IgD-negative memory B cell (primary cell): ENCODE measurements around the gene ZNF593. TPM values are rescaled to one million over a fixed set of nuclear protein-coding genes. Genes with fewer than 3 reads are reported as not detected.

Experiments used
- H3K27ac Mint-ChIP-seq, 3 donors: one replicate each; pipeline ENCODE4 v1.8.0; 2020 to 2022; ENCODE audit warnings: mild to moderate bottlenecking in 3 of 3, mixed read lengths in 3 of 3, moderate library complexity in 1 of 3
- H3K27me3 Mint-ChIP-seq: one replicate; pipeline ENCODE4 v1.8.0; 2021; ENCODE audit warnings: mixed read lengths
- H3K36me3 Mint-ChIP-seq: one replicate; pipeline ENCODE4 v1.8.0; 2020; ENCODE audit warnings: mild to moderate bottlenecking, mixed read lengths
- H3K4me1 Mint-ChIP-seq, 3 donors: one replicate each; pipeline ENCODE4 v1.8.0; 2020 to 2022; ENCODE audit warnings: mixed read lengths in 3 of 3, mild to moderate bottlenecking in 1 of 3
- H3K4me3 Mint-ChIP-seq, 4 donors: one replicate each; pipeline ENCODE4 v1.8.0; 2020 to 2022; ENCODE audit warnings: mild to moderate bottlenecking in 4 of 4, mixed read lengths in 4 of 4, moderate library complexity in 3 of 4
- H3K9me3 Mint-ChIP-seq, 3 donors: one replicate each; pipeline ENCODE4 v1.8.0; 2020 to 2021; ENCODE audit warnings: mixed read lengths in 3 of 3, mild to moderate bottlenecking in 1 of 3
- polyA plus RNA-seq: library from polyadenylated mRNA; unstranded; fragments of 300-500 nt; fragmentation: Illumina TruSeq; gene quantifications from one replicate; pipeline ENCODE4 v1.2.3, GENCODE V29; 2021

ZNF593 gene
- polyA plus RNA-seq, 1 donor from 2014 or later: 43.7 TPM

DNA sequence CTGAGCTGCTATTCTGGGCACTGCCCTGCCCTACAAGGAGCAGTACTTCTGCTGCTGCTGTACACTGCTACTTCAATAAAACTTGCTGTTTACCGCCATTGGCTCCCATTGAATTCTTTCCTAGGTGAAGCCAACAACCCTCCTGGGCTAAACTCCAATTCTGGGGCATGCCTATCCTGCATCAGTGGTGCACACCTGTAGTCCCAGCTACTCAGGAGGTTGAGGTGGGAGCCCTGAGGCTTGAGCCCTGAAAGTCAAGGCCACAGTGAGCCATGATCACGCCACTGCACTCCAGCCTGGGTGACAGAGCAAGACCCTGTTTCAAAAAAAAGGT lies 36.9 kb upstream of the ZNF593 start:
- Mint-ChIP-seq H3K4me1 (peaks cover 0 to 2% (median 0%) of the 10 kb centered on the region in 3 donors), H3K36me3 (no peaks in the 10 kb centered on the region), H3K4me3 (no peak overlapping the region), H3K27me3 (peaks cover 5% of the 10 kb centered on the region), H3K27ac (peak overlapping the region in 1 of 3 donors; percentile 57), H3K9me3 (peaks cover 0 to 3% (median 0%) of the 10 kb centered on the region in 3 donors)

DNA sequence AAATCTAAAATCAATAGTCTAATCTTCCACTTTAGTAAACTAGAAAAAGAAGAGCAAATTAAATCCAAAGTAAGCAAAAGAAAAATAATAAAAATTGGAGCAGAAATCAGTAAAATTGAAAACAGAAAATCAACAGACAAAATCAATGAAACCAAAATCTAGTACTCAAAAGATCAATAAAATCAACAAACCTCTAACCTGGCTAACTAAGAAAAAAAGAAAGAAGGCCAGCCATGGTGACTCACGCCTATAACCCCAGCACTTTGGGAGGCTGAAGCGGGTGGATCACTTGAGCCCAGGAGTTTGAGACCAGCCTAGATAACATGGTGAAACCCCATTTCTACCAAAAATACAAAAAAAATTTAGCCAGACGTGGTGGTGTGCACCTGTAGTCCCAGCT lies 35.2 kb upstream of the ZNF593 start:
- Mint-ChIP-seq H3K4me3 (no peak overlapping the region), H3K9me3 (peaks cover 0 to 3% (median 0%) of the 10 kb centered on the region in 3 donors), H3K27ac (no peak overlapping the region), H3K27me3 (peaks cover 3% of the 10 kb centered on the region), H3K36me3 (no peaks in the 10 kb centered on the region), H3K4me1 (peaks cover 0 to 2% (median 0%) of the 10 kb centered on the region in 3 donors)

DNA sequence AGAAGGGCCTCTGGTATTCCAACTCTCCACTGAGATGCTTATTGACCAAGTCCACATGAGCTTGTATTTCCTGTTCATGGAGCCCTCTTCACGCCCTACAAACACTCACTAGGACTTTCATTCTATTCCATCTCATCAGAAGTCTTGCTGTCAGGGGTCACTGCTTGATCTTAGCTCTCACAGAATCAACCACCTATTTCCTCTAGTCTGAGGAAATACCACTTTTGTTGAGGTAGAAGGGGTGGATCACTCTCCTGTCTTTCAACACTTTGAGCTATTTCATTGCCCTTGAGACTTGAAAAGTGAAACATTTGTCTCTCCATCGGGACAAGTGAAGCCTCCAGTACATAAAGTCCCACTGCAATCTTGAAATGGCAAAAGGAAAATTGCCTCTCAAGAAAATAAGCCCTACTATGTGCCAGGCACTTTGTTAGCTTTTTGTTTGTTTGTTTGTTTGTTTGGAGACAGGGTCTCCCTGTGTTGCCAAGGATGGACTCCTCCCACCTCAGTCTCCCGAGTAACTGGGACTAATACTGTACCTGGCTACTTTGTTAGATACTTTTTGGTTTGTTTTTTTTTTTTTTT lies 30.6 kb upstream of the ZNF593 start:
- H3K27me3 Mint-ChIP-seq: no peaks in the 10 kb centered on the region
- H3K9me3 Mint-ChIP-seq: no peaks in the 10 kb centered on the region
- H3K36me3 Mint-ChIP-seq: no peaks in the 10 kb centered on the region
- no peaks in the 10 kb centered on the region for H3K4me1 Mint-ChIP-seq
- H3K4me3 Mint-ChIP-seq: no peak overlapping the region
- no peak overlapping the region for H3K27ac Mint-ChIP-seq

DNA sequence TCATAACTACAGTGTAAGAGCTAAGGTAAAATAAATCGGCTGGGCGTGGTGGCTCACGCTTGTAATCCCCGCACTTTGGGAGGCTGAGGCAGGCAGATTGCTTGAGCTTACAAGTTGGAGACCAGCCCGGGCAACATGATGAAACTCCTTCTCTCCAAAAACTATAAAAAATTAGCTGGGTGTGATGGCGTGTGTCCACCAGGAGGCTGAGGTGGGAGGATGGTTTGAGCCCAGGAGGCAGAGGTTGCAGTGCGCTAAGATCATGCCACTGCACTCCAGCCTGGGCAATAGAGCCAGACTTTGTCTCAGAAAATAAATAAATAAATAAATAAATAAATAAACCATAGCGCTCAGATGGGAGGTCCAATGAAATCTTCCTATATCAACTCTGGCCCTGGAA lies 27.5 kb upstream of the ZNF593 start:
- Mint-ChIP-seq H3K9me3 (no peaks in the 10 kb centered on the region), H3K27ac (no peak overlapping the region), H3K36me3 (no peaks in the 10 kb centered on the region), H3K27me3 (peaks cover 8% of the 10 kb centered on the region), H3K4me3 (no peak overlapping the region), H3K4me1 (peaks cover 2 to 5% (median 3%) of the 10 kb centered on the region in 3 donors)

DNA sequence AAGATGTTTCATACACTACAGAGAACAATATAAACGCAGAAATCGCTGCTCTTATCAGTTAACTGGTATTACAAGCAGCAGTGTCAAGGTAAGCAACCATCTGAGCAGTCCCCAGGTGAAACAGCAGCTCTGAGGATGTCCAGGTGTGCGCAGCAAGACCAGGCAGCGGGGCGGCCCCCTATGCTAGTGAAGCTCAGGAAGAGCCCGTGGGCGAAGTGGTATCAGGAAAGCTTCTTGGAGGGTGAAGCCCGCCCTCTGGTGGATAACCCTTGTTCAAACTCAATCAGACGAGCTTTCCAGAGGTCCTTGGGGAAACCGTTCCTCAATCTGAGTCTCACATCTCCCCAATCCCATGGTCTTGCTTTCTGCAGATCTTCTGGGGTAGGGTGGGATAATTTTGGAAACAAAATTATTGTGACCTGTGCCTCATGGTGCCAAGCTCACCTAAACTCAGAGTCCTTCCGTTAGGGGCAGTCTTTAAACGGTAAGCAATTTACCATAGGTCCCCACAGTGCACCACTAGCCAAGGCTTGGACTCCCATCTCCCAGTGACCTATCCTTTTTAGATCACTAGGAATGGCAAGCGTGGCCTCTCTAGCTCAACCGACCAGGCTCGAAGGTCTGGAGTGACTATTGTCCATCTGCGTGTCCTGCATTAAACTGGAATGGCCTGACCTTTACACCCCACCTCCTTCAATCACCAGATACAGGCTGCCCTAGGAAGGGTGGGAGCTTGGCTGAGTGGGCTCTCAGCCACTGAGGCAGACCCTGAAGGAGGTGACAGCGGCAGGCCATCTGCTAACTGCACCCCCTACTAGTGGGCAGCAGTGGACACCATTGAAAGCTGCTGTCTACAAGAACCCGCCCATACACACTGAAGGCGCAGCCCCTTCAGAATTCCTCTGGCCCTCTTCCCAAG lies 24.4 kb upstream of the ZNF593 start:
- H3K4me1 Mint-ChIP-seq: peaks cover 2 to 5% (median 3%) of the 10 kb centered on the region in 3 donors
- peaks cover 20% of the 10 kb centered on the region for H3K27me3 Mint-ChIP-seq
- H3K36me3 Mint-ChIP-seq: no peaks in the 10 kb centered on the region
- no peaks in the 10 kb centered on the region for H3K9me3 Mint-ChIP-seq
- H3K27ac Mint-ChIP-seq: no peak overlapping the region
- H3K4me3 Mint-ChIP-seq: peak overlapping the region in 1 of 4 donors; percentile 58

DNA sequence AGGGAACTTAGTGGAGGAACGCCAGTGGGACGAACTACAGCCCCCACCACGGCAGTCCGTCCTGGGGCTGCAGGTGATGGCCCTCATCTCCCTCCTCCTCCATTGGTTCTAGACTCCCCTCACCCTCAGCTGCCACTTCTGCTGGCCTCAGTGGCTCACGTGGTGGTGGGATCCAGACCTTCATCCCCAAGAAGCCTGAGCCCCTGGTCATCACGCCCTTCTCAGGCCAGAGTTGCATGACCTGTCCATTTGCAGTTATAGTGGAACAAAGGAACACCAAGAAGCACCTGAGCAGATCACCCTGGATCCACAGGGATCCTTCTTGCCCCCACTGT lies 23.8 kb upstream of the ZNF593 start:
- no peaks in the 10 kb centered on the region for H3K9me3 Mint-ChIP-seq
- H3K4me1 Mint-ChIP-seq: peaks cover 2 to 5% (median 3%) of the 10 kb centered on the region in 3 donors
- no peak overlapping the region for H3K4me3 Mint-ChIP-seq
- peaks cover 20% of the 10 kb centered on the region for H3K27me3 Mint-ChIP-seq
- no peaks in the 10 kb centered on the region for H3K36me3 Mint-ChIP-seq
- H3K27ac Mint-ChIP-seq: no peak overlapping the region

DNA sequence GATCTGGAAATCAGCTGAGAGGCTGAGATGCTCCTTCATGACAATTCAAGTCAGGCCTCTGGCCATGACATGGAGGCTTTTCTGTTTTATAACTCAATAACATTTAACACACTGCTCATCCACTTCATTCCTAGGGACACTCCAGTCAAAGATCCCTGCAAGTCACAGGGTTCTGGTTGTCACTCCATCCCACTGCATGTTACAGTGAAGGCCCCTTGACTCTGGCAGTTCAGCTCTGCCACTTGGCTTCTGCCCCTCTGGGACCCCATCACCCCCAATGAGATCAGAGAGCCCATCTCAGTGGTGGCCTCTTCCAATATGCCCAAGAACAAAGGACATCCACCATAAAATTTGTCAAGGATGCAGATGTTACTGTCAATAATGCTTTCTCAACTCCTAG lies 20.8 kb upstream of the ZNF593 start:
- Mint-ChIP-seq H3K9me3 (no peaks in the 10 kb centered on the region), H3K4me1 (peaks cover 2 to 5% (median 3%) of the 10 kb centered on the region in 3 donors), H3K4me3 (no peak overlapping the region), H3K36me3 (no peaks in the 10 kb centered on the region), H3K27me3 (peaks cover 21% of the 10 kb centered on the region), H3K27ac (no peak overlapping the region)

DNA sequence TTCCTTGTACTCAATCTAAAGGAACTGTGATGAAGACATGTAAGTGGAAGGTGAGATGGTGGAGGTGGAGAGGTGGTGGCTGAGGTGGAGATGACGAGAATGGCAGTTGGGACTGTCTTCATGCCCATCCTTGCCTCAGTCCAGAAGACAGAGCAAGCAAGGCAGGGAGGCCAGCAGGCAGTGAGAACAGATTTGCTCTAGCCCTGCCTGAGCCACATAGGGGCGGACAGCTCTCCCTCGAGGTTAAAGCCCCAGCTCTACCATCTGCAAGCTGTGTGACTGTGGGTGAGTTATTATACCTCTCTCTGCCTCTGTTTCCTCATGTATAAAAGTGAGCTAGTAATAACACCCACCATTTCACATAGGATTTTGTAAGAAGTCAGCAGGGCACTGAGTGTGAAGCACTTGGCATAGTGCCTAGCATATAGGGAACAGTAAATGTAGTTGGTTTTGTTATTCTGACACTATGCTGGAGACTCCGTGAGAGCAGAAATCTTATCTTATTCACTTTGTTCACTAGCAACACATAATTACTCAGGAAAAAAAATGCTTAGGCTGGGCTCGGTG lies 15.7 kb upstream of the ZNF593 start:
- H3K9me3 Mint-ChIP-seq: no peaks in the 10 kb centered on the region
- peak overlapping the region in 1 of 3 donors; percentile 59 for H3K27ac Mint-ChIP-seq
- peak overlapping the region in 1 of 4 donors; percentile 10 for H3K4me3 Mint-ChIP-seq
- H3K4me1 Mint-ChIP-seq: no peaks in the 10 kb centered on the region
- peaks cover 29% of the 10 kb centered on the region for H3K27me3 Mint-ChIP-seq
- H3K36me3 Mint-ChIP-seq: peaks cover 2% of the 10 kb centered on the region

DNA sequence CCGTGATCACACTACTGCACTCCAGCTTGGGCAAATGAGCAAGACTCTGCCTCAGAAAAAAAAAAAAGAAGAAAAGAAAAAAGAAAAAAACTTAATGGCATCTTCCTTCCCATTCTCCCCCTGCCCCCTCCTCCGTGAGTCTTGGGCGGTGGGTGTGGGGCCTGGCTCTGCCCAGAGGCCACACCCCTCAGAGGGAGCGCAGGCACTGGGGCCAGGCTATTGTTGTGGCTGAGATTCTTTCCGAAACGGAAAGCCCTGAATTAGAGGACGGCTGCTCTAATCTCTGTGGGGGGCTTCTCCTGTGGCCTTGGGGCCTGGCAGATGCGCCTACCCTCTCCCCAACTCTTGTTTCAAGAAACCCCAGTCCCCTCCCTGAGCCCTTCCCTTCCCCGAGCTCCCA lies 15.0 kb upstream of the ZNF593 start:
- H3K9me3 Mint-ChIP-seq: no peaks in the 10 kb centered on the region
- H3K4me3 Mint-ChIP-seq: no peak overlapping the region
- no peak overlapping the region for H3K27ac Mint-ChIP-seq
- no peaks in the 10 kb centered on the region for H3K4me1 Mint-ChIP-seq
- H3K27me3 Mint-ChIP-seq: peaks cover 30% of the 10 kb centered on the region
- peaks cover 2% of the 10 kb centered on the region for H3K36me3 Mint-ChIP-seq

DNA sequence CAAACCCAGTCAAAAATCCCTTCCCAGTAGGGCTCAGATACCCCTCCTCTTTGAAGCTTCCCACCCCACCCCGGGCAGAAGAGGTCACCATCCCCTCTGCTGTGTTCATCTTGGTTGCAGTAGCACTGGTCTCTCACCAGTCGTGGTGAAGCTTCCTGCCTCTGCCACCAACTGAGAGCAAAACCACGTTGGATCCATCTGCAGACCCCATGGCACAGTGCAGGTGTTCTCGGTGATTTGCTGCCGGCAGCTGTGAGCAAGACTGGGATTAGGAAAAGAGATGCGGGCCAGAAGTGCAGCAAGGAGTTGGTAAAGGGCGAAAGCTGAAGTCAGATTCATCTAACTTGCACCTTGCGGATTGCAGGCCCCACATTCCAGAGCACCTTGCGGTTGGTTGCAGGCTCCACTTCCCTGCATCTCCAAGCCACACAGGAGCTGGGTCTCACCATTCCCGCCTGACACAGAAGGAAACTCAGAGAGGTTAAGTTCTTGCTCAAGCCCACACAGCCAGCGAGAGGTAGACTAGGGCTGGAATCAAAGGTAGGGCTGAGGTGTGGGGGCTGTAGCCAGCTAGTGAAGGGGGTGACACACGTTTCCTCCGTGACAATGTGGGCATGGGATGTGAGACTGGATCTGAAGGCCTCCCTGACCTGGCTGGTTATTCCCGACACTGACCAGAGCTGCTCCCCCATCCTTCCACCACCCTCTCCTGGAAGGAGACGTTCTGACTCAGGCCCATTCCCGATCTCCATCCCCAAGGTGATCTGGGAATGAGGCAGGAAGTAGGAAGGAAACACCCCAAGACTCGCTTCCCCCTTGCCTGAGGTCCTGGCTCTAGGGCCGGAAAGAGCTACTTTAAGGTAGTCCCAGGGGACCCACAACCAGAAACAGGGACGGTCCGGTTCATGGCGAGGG lies 14.1 kb upstream of the ZNF593 start:
- peak overlapping the region in 1 of 4 donors; percentile 58 for H3K4me3 Mint-ChIP-seq
- peaks cover 2% of the 10 kb centered on the region for H3K36me3 Mint-ChIP-seq
- H3K27me3 Mint-ChIP-seq: peaks cover 33% of the 10 kb centered on the region
- H3K4me1 Mint-ChIP-seq: no peaks in the 10 kb centered on the region
- no peaks in the 10 kb centered on the region for H3K9me3 Mint-ChIP-seq
- no peak overlapping the region for H3K27ac Mint-ChIP-seq

DNA sequence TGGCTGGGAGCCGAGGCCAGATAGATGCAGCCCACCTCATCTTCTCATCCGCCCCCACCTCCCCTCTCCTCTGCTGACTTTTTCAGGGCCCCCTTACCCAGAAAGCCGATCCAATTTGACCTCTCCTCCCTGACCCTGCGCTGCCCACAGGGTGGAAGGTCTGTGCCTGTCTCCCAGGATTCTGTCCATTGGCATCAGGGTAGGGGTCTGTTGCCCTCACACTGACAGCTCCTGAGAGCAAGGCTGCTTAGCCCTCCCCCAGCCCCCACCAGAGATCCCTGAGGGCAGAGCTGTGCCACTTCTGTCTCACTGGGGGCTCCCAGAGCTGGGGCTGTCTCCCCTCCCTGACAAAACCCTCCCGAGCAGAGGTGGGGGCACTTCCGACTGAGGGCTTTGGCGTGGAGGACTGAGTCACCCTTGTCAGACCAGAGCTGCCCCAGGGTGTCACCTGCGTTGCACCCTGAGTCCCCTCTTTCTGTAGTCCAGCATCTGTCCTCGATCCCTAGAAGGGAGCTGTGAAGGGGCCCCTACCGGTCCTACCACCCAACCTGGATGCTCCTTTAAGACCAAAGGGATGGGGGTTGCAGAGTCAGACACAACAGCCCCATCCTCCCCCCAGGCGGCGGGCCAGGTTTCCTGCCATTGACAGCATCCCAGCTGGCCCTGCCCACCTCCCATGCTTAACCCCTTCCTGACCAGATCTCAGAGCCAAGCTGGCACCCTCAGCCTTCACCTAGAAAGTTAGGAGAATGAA lies 13.2 kb upstream of the ZNF593 start:
- Mint-ChIP-seq H3K4me3 (no peak overlapping the region), H3K27ac (no peak overlapping the region), H3K27me3 (peaks cover 35% of the 10 kb centered on the region), H3K4me1 (no peaks in the 10 kb centered on the region), H3K9me3 (no peaks in the 10 kb centered on the region), H3K36me3 (peaks cover 2% of the 10 kb centered on the region)

DNA sequence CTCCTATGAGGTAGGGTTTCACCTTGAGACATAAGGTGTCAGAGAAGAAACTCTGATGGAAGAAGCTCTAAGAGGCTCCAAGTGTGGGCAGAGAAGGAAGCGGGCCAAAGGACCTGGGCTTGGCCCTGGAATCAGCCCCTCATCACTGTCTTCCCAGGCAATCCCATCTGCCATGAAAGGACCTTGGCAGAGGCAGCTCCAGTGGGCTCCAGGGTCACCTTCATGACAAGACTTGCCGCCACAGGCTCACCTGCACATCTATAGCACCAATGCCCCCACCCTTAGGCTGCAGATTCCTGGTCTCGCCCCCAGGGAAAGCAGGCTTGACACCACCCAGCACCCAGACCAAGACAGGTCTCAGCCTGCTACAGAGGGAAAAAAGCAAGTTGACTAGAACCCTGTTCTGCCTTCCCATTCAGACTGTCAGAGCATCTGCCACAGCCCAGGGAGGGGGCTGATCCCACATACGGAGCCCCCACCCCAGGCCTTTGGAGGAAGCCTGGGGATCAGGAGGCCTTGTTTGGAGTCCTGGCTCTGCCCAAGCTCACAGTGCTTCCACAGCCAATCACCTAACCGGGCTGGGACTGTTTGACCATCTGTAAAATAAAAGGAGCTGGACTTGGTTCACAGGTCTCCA lies 11.3 kb upstream of the ZNF593 start:
- H3K9me3 Mint-ChIP-seq: no peaks in the 10 kb centered on the region
- H3K4me3 Mint-ChIP-seq: no peak overlapping the region
- H3K27ac Mint-ChIP-seq: peak overlapping the region in 1 of 3 donors; percentile 23
- H3K4me1 Mint-ChIP-seq: peaks cover 0 to 3% (median 2%) of the 10 kb centered on the region in 3 donors
- H3K36me3 Mint-ChIP-seq: peaks cover 2% of the 10 kb centered on the region
- H3K27me3 Mint-ChIP-seq: peaks cover 38% of the 10 kb centered on the region

DNA sequence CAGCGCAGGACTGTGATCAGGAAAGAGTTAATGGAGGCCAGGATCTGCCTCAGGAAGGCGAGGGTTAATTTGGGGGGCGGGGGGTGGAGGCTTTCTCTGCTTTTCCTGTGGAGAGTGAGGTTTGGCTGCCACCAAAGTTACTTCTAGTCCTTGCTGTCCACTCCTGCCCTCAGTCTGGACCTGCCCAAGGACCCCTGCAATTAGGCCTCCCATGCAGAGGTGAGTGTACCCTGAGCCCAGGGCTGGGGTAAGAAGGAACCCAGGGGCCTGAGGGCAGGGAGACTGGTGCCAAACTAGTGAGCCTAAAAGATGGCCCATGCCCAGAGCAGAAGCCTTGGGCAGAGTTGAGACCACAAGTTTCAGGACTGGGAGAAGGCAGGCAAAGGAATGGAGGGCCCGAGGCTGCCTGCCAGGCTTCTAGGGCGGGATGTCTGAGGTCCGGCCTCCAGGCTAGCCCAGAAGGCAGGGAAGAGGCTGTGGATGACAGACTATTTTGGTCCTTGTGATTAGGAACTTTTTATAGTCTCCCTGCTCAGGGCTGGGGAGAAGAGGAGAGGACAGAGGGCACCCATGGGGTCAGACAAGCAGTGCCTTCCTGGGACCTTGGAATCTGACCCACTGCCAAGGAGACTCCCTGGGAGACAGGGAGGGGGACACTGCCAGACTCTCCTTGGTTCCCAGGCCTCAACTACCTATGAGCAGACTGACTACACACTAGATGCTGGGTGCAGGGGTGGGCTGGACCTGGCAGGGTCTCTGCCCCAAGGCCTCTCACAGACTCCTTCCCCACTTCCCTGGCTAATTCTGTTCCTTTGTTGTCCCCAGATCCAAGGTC lies 10.6 kb upstream of the ZNF593 start, which contains the start of gene FAM110D:
Gene FAM110D, plus strand, starts transcription at position 172 of the 835 bp plus-strand sequence. CDS start 2,213 bp downstream, outside the sequence.
- Mint-ChIP-seq H3K27me3 (peaks cover 38% of the 10 kb centered on the region), H3K4me1 (peaks cover 0 to 5% (median 3%) of the 10 kb centered on the region in 3 donors), H3K9me3 (no peaks in the 10 kb centered on the region), H3K27ac (peak within 1 kb of the TSS in 2 of 3 donors; percentile 23 to 28), H3K36me3 (peaks cover 2% of the 10 kb centered on the region), H3K4me3 (no peak within 1 kb of the TSS)
